ENCODE data around the gene CPA3.

Gene CPA3

DNA sequence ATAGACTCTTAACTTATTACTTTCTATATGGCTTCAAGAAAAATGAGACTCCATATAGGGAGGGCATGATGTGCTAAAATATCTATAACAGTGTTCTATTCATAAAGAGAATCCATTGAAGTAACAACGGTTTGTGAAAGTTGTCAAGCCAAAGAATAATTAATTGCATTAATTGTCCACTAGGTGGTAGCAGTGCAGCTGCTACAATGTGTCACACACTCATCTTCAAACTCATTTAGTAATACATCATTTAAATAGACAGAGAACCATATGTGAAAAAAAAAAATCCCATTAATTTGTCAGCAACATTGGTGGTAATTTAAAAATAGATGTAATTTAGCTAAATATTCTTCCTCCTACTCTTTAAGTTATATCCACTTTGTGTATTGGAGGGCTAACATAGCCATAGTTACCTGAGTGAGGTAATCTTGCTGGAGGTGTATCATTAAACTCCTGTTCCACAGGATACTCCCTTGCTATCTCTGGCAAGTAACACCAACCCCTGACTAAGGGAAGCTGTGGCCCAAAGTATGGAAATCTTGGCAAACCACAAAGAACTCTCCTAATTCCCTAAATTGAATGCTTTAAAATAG, 3.7 kb upstream of the CPA3 start:
- DNase-seq: peak; percentile 33

GRCh38 chr3:148863297-148863696, 1.8 kb upstream of the CPA3 start:
- DNase-seq: no peak

GRCh38 chr3:148863814-148864213, 1.3 kb upstream of the CPA3 start:
- no peak for DNase-seq

GRCh38 chr3:148866261-148866660, 1.2 kb downstream of the CPA3 start:
- DNase-seq: no peak

GRCh38 chr3:148873270-148873927, 8.3 kb downstream of the CPA3 start:
- DNase-seq: no peak

- DNase-seq: no peak
These were observed 8.9 kb downstream of the CPA3 start for GRCh38 chr3:148873977-148874376.

GRCh38 chr3:148878095-148878494, 13.0 kb downstream of the CPA3 start:
- no peak for DNase-seq

GRCh38 chr3:148879256-148879655, 14.2 kb downstream of the CPA3 start:
- no peak for DNase-seq

- DNase-seq: no peak
These were observed 15.6 kb downstream of the CPA3 start for GRCh38 chr3:148880681-148881080.

GRCh38 chr3:148881286-148881685, 16.2 kb downstream of the CPA3 start:
- no peak for DNase-seq

GRCh38 chr3:148882288-148882687, 17.2 kb downstream of the CPA3 start:
- DNase-seq: no peak

GRCh38 chr3:148883163-148883562, 18.1 kb downstream of the CPA3 start:
- no peak for DNase-seq

GRCh38 chr3:148884261-148884660, 19.2 kb downstream of the CPA3 start:
- no peak for DNase-seq

- no peak for DNase-seq
These were observed 24.7 kb downstream of the CPA3 start for GRCh38 chr3:148889828-148890227.

GRCh38 chr3:148896062-148896461, 31.0 kb downstream of the CPA3 start:
- no peak for DNase-seq

- no peak for DNase-seq
These were observed 37.1 kb downstream of the CPA3 start for GRCh38 chr3:148901987-148902791.

GRCh38 chr3:148903022-148903442, 37.9 kb downstream of the CPA3 start:
- DNase-seq: no peak

- DNase-seq: no peak
These were observed 38.8 kb downstream of the CPA3 start for GRCh38 chr3:148903941-148904340.

DNA sequence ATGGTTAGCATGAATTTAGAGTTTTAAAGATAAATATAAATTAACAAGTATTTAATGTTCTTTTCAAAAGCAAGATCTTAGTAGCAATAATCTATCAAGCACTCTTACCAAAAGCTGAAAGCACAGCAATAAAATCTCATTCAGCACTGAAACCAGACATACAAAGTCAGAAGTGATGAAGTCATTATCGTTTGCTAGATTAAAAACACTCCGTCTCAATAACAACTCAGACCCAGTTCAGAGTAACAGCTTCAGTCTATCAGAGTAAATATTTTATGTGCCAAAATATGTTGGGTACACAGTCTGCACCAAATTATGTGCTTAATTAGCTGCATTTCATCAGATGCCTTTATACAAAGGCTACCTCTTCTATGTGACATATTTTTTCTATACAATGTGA, 41.6 kb downstream of the CPA3 start:
- no peak for DNase-seq

DNA sequence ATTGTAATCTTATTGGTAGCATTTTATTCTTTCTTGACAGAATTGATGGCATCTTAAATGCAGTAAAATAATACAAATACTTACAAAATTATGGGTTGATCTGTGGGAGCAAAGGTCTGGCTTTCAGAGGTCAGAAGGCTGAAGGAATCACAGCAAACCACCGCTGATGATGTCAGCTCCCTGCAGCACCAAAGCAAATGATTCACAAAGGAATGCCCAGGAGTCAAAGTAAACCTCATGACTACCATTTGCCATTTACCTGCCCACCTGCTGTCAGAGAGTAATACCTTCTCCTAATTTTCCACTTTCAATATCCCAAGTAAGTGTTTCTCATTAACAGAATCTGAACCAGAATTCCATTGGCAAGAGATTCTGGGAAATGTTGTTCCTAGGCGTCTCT, 46.1 kb downstream of the CPA3 start:
- DNase-seq: no peak

GRCh38 chr3:148911592-148911991, 46.5 kb downstream of the CPA3 start:
- DNase-seq: no peak

- no peak for DNase-seq
These were observed 50.0 kb downstream of the CPA3 start for GRCh38 chr3:148914936-148915690.

DNA sequence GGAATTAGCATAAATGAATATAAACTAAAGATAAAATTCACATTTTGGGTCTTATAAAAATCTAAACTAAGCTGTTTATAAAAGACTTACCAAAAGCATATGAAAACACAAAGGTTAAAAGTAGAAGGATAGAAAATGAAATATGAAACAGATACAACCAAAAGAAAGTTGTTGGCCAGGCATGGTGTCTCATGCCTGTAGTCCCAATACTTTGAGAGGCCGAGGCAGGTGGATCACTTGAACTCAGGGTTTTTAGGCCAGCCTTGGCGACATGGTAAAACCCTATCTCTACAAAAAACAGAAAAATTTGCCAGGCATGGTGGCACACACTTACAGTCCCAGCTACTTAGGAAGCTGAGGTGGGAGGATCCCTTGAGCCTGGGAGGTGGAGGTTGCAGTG, 51.0 kb downstream of the CPA3 start:
- no peak for DNase-seq
